PFSK-1 (cell line): ENCODE data around the gene UNC80.

ENCODE experiments used
- FOXP2 ChIP-seq: optimal IDR thresholded peaks from 2 replicates; pipeline ENCODE3; 2011; ENCODE audit warnings: borderline replicate concordance, control low read depth, inconsistent platforms; ENCODE audit not compliant: insufficient read depth; ENCODE audit errors: extremely low read length, extremely low read depth
- POLR2AphosphoS5 ChIP-seq: IDR thresholded peaks from 2 replicates; pipeline ENCODE4 v1.6.1; 2012; ENCODE audit warnings: low read depth, mild to moderate bottlenecking, control low read depth, low read length, moderate library complexity
- REST ChIP-seq, 2 experiments: IDR thresholded peaks; 2 replicates each; pipeline versions ENCODE4 v1.6.1 to v1.8.0; 2011 to 2012; ENCODE audit warnings: low read depth in 2 of 2, low read length in 2 of 2, control low read depth in 1 of 2, inconsistent platforms in 1 of 2, mild to moderate bottlenecking in 1 of 2, moderate library complexity in 1 of 2; ENCODE audit not compliant: insufficient read depth in 1 of 2
- SIN3A ChIP-seq: IDR thresholded peaks from 2 replicates; pipeline ENCODE4 v1.6.1; 2012; ENCODE audit warnings: mild to moderate bottlenecking, low read length, moderate library complexity, borderline replicate concordance; ENCODE audit not compliant: insufficient read depth
- TAF1 ChIP-seq: IDR thresholded peaks from 2 replicates; pipeline ENCODE4 v1.6.1; 2012; ENCODE audit warnings: low read length, control low read depth, borderline replicate concordance; ENCODE audit not compliant: insufficient read depth

The UNC80 gene

GRCh38 chr2:210009896-210010295 lies 238.3 kb downstream of the UNC80 start:
- no peak for TF ChIP-seq REST (IDR thresholded peaks at IDR 0.05; ENCODE audit: insufficient read depth in 1 of 2, low read depth in 2 of 2, low read length in 2 of 2)
- no peak for TF ChIP-seq FOXP2
- no peak for TF ChIP-seq SIN3A
- no peak for TF ChIP-seq POLR2AphosphoS5
- TF ChIP-seq TAF1: no peak

GRCh38 chr2:210020138-210020537 lies 248.5 kb downstream of the UNC80 start:
- no peak for TF ChIP-seq TAF1
- TF ChIP-seq FOXP2: no peak
- no peak for TF ChIP-seq POLR2AphosphoS5
- TF ChIP-seq REST (IDR thresholded peaks at IDR 0.05; ENCODE audit: insufficient read depth in 1 of 2, low read depth in 2 of 2, low read length in 2 of 2): no peak
- TF ChIP-seq SIN3A: no peak

GRCh38 chr2:210022824-210023223 lies 251.2 kb downstream of the UNC80 start:
- TF ChIP-seq TAF1: no peak
- TF ChIP-seq REST (IDR thresholded peaks at IDR 0.05; ENCODE audit: insufficient read depth in 1 of 2, low read depth in 2 of 2, low read length in 2 of 2): no peak
- TF ChIP-seq SIN3A: no peak
- TF ChIP-seq POLR2AphosphoS5: no peak
- TF ChIP-seq FOXP2: no peak

GRCh38 chr2:210027608-210028007 lies 256.0 kb downstream of the UNC80 start:
- TF ChIP-seq TAF1 (no peak), FOXP2 (no peak), REST (IDR thresholded peaks at IDR 0.05; ENCODE audit: insufficient read depth in 1 of 2, low read depth in 2 of 2, low read length in 2 of 2) (no peak), POLR2AphosphoS5 (no peak; the same call in 1 of the 2 replicates), SIN3A (no peak)

- TF ChIP-seq REST (IDR thresholded peaks at IDR 0.05; ENCODE audit: insufficient read depth in 1 of 2, low read depth in 2 of 2, low read length in 2 of 2) (no peak), TAF1 (no peak), POLR2AphosphoS5 (no peak)
These were observed 256.5 kb downstream of the UNC80 start for GRCh38 chr2:210028178-210028577.
